GF-D8 (cell line): Measurements from ENCODE around the gene GNPNAT1.
"Not testable (repeated sequence)": the region's sequence is repeated elsewhere in the genome, so short reads cannot be mapped to it uniquely, and the experiment has no call there.

Source experiments
- DNase-seq: peaks from one replicate; lab custom pipeline; 2025; lab: John Stamatoyannopoulos, UW

The GNPNAT1 gene

DNA sequence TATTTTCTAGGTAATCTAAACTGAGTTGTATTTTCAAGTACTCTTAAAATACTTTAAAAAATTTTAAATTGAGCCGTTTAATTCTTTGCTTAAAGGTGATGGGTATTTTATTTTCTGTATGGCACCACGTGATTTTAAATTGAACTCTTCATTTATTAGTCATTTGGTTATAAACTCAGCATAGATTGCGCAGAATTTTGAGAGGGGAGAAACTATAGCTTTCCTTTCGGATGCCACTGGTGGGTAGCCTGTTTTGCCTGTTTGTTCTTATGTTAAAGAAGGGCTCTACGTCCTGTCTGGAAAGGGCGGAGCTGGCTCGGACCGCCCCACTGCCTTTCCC is 61.9 kb downstream of the GNPNAT1 start:
- no peak for DNase-seq

DNA sequence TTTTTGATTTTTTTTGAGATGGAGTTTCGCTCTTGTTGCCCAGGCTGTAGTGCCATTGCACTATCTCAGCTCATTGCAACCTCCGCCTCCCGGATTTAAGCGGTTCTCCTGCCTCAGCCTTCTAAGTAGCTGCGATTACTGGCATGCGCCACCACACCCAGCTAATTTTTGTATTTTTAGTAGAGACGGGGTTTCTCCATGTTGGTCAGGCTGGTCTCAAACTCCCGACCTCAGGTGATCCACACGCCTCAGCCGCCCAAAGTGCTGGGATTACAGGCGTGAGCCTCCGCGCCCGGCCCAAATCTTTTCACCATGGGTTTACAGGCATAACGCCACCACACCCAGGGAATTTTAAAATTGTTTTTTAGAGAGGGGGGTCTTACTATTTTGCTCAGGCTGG is 62.4 kb downstream of the GNPNAT1 start:
- DNase-seq = not testable (repeated sequence)

DNA sequence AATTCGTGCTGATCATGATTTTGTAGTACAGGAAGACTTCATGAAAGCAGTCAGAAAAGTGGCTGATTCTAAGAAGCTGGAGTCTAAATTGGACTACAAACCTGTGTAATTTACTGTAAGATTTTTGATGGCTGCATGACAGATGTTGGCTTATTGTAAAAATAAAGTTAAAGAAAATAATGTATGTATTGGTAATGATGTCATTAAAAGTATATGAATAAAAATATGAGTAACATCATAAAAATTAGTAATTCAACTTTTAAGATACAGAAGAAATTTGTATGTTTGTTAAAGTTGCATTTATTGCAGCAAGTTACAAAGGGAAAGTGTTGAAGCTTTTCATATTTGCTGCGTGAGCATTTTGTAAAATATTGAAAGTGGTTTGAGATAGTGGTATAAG is 63.9 kb downstream of the GNPNAT1 start:
- not testable (repeated sequence) for DNase-seq
